GM23338 (cell line): ENCODE measurements around the gene MICAL1. TPM values are rescaled to one million over a fixed set of nuclear protein-coding genes. Genes with fewer than 3 reads are reported as not detected.
"Not testable (repeated sequence)": the region's sequence is repeated elsewhere in the genome, so short reads cannot be mapped to it uniquely, and the experiment has no call there.

Source experiments
- ATAC-seq: fragments of 200-7000 bp; cut with Tn5 transposase; 3 replicates; pipeline ENCODE4 v1.9.1; 2020
- DNase-seq: peaks from one replicate; pipeline ENCODE4 v3.0.0-alpha.2; 2015; ENCODE audit warnings: low spot score
- H2AFZ ChIP-seq: fragments of 200-600 bp; sonication (generic); 2 replicates; pipeline ENCODE4 v1.8.0; 2016; ENCODE audit warnings: antibody characterized with exemption, mild to moderate bottlenecking, moderate library complexity
- H3F3A ChIP-seq: fragments of 200-600 bp; sonication (generic); replicated peaks from 2 replicates; pipeline ENCODE4 v1.8.0; 2017; ENCODE audit warnings: antibody characterized with exemption, mixed run types, low read depth
- H3K27ac ChIP-seq: fragments of 200-600 bp; sonication (generic); 2 replicates; pipeline ENCODE4 v1.6.1; 2016; ENCODE audit warnings: low read depth
- H3K27me3 ChIP-seq: fragments of 200-600 bp; sonication (generic); 2 replicates; pipeline ENCODE4 v1.8.0; 2016; ENCODE audit warnings: mild to moderate bottlenecking, mixed run types, moderate library complexity; ENCODE audit not compliant: insufficient read depth
- H3K36me3 ChIP-seq: fragments of 200-600 bp; sonication (generic); 2 replicates; pipeline ENCODE4 v1.8.0; 2016; ENCODE audit warnings: mild to moderate bottlenecking; ENCODE audit not compliant: insufficient read depth
- H3K4me1 ChIP-seq: fragments of 200-600 bp; sonication (generic); 2 replicates; pipeline ENCODE4 v1.8.0; 2016; ENCODE audit warnings: mild to moderate bottlenecking, moderate library complexity; ENCODE audit not compliant: insufficient read depth
- H3K4me2 ChIP-seq: fragments of 200-600 bp; sonication (generic); 2 replicates; pipeline ENCODE4 v1.7.1; 2017; ENCODE audit warnings: mixed run types
- H3K4me3 ChIP-seq: fragments of 200-600 bp; sonication (generic); 2 replicates; pipeline ENCODE4 v1.6.1; 2016; ENCODE audit warnings: mixed run types
- H3K79me2 ChIP-seq: fragments of 200-600 bp; sonication (generic); replicated peaks from 2 replicates; pipeline ENCODE4 v1.8.0; 2017; ENCODE audit warnings: mild to moderate bottlenecking; ENCODE audit not compliant: insufficient read depth
- H3K9me2 ChIP-seq: fragments of 200-600 bp; sonication (generic); 2 replicates; pipeline ENCODE4 v1.8.0; 2017; ENCODE audit not compliant: insufficient read depth
- H4K20me1 ChIP-seq: fragments of 200-600 bp; sonication (generic); replicated peaks from 2 replicates; pipeline ENCODE4 v1.8.0; 2017; ENCODE audit warnings: mild to moderate bottlenecking; ENCODE audit not compliant: insufficient read depth
- H3K27ac Mint-ChIP-seq: 2 replicates; pipeline ENCODE4 v1.8.0; 2020; ENCODE audit warnings: inconsistent platforms, mild to moderate bottlenecking, moderate library complexity, mixed read lengths
- H3K27me3 Mint-ChIP-seq: 3 replicates; pipeline ENCODE4 v1.8.0; 2022; ENCODE audit warnings: low read depth, mild to moderate bottlenecking, moderate library complexity, mixed read lengths, inconsistent platforms; ENCODE audit not compliant: insufficient read depth, poor library complexity
- H3K36me3 Mint-ChIP-seq: 3 replicates; pipeline ENCODE4 v1.8.0; 2021; ENCODE audit warnings: low read depth, mild to moderate bottlenecking, inconsistent platforms, moderate library complexity, mixed read lengths
- H3K4me1 Mint-ChIP-seq: 3 replicates; pipeline ENCODE4 v1.8.0; 2020; ENCODE audit warnings: mild to moderate bottlenecking, inconsistent platforms, mixed read lengths
- H3K4me3 Mint-ChIP-seq: 3 replicates; pipeline ENCODE4 v1.8.0; 2021; ENCODE audit warnings: moderate library complexity, mild to moderate bottlenecking, inconsistent platforms, mixed read lengths
- H3K9me3 Mint-ChIP-seq: 3 replicates; pipeline ENCODE4 v1.8.0; 2020; ENCODE audit warnings: moderate library complexity, mild to moderate bottlenecking, inconsistent platforms, mixed read lengths
- CREB1 ChIP-seq: fragments of 250-450 bp; sonication (Bioruptor Pico); IDR thresholded peaks from 2 replicates; pipeline ENCODE4 v1.5.0; 2020; ENCODE audit warnings: low read depth, mild to moderate bottlenecking, moderate library complexity
- ETS1 ChIP-seq: IDR thresholded peaks from 2 replicates; pipeline ENCODE4 v1.6.1; 2016; ENCODE audit warnings: antibody characterized with exemption
- EZH2 ChIP-seq: fragments of 200-600 bp; sonication (generic); IDR thresholded peaks from one replicate; pipeline ENCODE4 v1.8.0; 2017; ENCODE audit warnings: antibody characterized with exemption, mild to moderate bottlenecking, low read depth; ENCODE audit not compliant: unreplicated experiment
- EZH2phosphoT487 ChIP-seq: fragments of 200-600 bp; sonication (generic); IDR thresholded peaks from one replicate; pipeline ENCODE4 v1.8.1; 2018; ENCODE audit warnings: antibody characterized with exemption; ENCODE audit not compliant: unreplicated experiment
- JUNB ChIP-seq: IDR thresholded peaks from one replicate; pipeline ENCODE4 v1.6.1; 2016; ENCODE audit warnings: antibody characterized with exemption; ENCODE audit not compliant: unreplicated experiment
- POLR2AphosphoS5 ChIP-seq: IDR thresholded peaks from 2 replicates; pipeline ENCODE4 v1.6.1; 2016; ENCODE audit warnings: antibody characterized with exemption, low read depth
- REST ChIP-seq: IDR thresholded peaks from one replicate; pipeline ENCODE4 v1.6.1; 2018; ENCODE audit warnings: antibody characterized with exemption; ENCODE audit not compliant: unreplicated experiment
- STAT1 ChIP-seq: IDR thresholded peaks from one replicate; pipeline ENCODE4 v1.6.1; 2016; ENCODE audit warnings: antibody characterized with exemption; ENCODE audit not compliant: unreplicated experiment
- ZNF114 ChIP-seq: fragments of 250-450 bp; sonication (Bioruptor Pico); IDR thresholded peaks from 2 replicates; pipeline ENCODE4 v1.5.0; 2020; ENCODE audit warnings: mild to moderate bottlenecking, moderate library complexity
- ZNF331 ChIP-seq: fragments of 250-450 bp; sonication (Bioruptor Pico); IDR thresholded peaks from 2 replicates; pipeline ENCODE4 v1.5.0; 2020; ENCODE audit warnings: low read depth, mild to moderate bottlenecking, moderate library complexity
- polyA plus RNA-seq: library from polyadenylated mRNA; unstranded; fragments of >200 nt; fragmentation: Nextera tagmentation; extraction: Ambion mirVana; gene quantifications from 2 replicates; pipeline ENCODE4 v1.2.1, GENCODE V29; 2016
- total RNA-seq: library from RNA; depleted of rRNA; stranded (reverse); fragments of >200 nt; shearing (Covaris generic); gene quantifications from 2 replicates; pipeline ENCODE4 v1.2.3, GENCODE V29; 2014
- TF ChIP-seq, protein P1 (sequence below): fragments of 250-450 bp; sonication (Bioruptor Pico); IDR thresholded peaks from 2 replicates; pipeline ENCODE4 v1.5.0; 2020; ENCODE audit warnings: mild to moderate bottlenecking, moderate library complexity

Gene MICAL1
- total and polyA plus RNA-seq, 2 experiments from 2014 or later: 27.8 to 77.8 TPM

GRCh38 chr6:109461205-109461604 lies 5.6 kb upstream of the MICAL1 start:
- not testable (repeated sequence) for H3K27me3 ChIP-seq, H3K79me2 ChIP-seq, H3K9me3 Mint-ChIP-seq, H3K27ac Mint-ChIP-seq, H3K9me2 ChIP-seq, H2AFZ ChIP-seq, H3K4me3 ChIP-seq, H3K4me2 ChIP-seq, H3F3A ChIP-seq, ATAC-seq, DNase-seq, H3K27ac ChIP-seq, H3K4me3 Mint-ChIP-seq
- Histone ChIP-seq H4K20me1 (peaks cover 15% of the 10 kb centered on the region), H3K4me1 (peaks cover 21% of the 10 kb centered on the region), H3K36me3 (peaks cover 40% of the 10 kb centered on the region)
- peaks cover 13% of the 10 kb centered on the region for H3K27me3 Mint-ChIP-seq
- H3K36me3 Mint-ChIP-seq: peaks cover 54% of the 10 kb centered on the region
- H3K4me1 Mint-ChIP-seq: peaks cover 29% of the 10 kb centered on the region

DNA sequence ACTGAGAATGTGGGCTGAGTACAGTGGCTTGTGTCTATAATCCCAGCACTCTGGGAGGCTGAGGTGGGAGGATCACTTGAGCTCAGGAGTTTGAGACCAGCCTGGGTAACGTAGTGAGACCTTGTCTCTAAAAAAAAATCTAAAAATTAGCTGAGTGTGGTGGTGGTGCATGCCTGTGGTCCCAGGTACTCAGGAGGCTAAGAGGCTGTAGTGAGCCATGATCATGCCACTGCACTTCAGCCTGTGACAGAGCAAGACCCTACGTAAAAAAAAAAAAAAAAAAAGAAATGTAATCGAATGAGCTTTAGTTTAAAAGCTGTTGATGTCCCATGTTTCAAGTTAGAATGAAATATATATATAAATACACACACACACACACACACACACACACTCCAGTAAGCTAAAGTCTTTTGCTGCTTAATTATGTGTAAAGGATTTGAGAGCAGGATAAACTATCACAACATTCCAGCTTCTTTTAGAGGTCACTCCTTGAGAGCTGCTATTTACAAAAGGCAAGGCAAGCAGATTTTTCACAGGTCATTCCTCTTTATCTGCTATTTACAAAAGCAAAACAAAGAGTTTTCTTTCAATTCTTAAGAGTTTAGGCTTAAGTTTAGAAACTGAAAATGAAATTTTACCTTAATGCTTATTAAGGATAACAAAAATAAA lies 4.7 kb upstream of the MICAL1 start:
- H3F3A ChIP-seq: peaks cover 8% of the 10 kb centered on the region; the same call in 1 of the 2 replicates
- peaks cover 13% of the 10 kb centered on the region for H3K27me3 Mint-ChIP-seq
- ATAC-seq (no peak), DNase-seq (no peak)
- H3K4me3 Mint-ChIP-seq: no peak overlapping the region
- H3K4me1 Mint-ChIP-seq: peaks cover 29% of the 10 kb centered on the region
- H3K9me2 ChIP-seq: no peaks in the 10 kb centered on the region
- H3K27ac ChIP-seq: no peak overlapping the region
- H3K27ac Mint-ChIP-seq: no peak overlapping the region
- peaks cover 11% of the 10 kb centered on the region; the same call in 1 of the 2 replicates for H4K20me1 ChIP-seq
- peaks cover 6% of the 10 kb centered on the region; the same call in 1 of the 2 replicates for H3K79me2 ChIP-seq
- H3K4me3 ChIP-seq: no peak overlapping the region
- no peaks in the 10 kb centered on the region; the same call in 2 of the 3 replicates for H3K9me3 Mint-ChIP-seq
- no peaks in the 10 kb centered on the region for H3K27me3 ChIP-seq
- peaks cover 45% of the 10 kb centered on the region for H3K36me3 Mint-ChIP-seq
- peaks cover 31% of the 10 kb centered on the region for H3K36me3 ChIP-seq
- H3K4me1 ChIP-seq: peaks cover 21% of the 10 kb centered on the region
- no peak overlapping the region for H2AFZ ChIP-seq
- H3K4me2 ChIP-seq: no peak overlapping the region
- TF ChIP-seq JUNB (no peak), STAT1 (no peak), CREB1 (CRISPR knock-in tag) (no peak), POLR2AphosphoS5 (no peak), ETS1 (no peak), REST (no peak), EZH2phosphoT487 (no peak), ZNF114 (no peak), EZH2 (no peak), ZNF331 (CRISPR knock-in tag) (no peak)
- TF ChIP-seq, protein P1, sequence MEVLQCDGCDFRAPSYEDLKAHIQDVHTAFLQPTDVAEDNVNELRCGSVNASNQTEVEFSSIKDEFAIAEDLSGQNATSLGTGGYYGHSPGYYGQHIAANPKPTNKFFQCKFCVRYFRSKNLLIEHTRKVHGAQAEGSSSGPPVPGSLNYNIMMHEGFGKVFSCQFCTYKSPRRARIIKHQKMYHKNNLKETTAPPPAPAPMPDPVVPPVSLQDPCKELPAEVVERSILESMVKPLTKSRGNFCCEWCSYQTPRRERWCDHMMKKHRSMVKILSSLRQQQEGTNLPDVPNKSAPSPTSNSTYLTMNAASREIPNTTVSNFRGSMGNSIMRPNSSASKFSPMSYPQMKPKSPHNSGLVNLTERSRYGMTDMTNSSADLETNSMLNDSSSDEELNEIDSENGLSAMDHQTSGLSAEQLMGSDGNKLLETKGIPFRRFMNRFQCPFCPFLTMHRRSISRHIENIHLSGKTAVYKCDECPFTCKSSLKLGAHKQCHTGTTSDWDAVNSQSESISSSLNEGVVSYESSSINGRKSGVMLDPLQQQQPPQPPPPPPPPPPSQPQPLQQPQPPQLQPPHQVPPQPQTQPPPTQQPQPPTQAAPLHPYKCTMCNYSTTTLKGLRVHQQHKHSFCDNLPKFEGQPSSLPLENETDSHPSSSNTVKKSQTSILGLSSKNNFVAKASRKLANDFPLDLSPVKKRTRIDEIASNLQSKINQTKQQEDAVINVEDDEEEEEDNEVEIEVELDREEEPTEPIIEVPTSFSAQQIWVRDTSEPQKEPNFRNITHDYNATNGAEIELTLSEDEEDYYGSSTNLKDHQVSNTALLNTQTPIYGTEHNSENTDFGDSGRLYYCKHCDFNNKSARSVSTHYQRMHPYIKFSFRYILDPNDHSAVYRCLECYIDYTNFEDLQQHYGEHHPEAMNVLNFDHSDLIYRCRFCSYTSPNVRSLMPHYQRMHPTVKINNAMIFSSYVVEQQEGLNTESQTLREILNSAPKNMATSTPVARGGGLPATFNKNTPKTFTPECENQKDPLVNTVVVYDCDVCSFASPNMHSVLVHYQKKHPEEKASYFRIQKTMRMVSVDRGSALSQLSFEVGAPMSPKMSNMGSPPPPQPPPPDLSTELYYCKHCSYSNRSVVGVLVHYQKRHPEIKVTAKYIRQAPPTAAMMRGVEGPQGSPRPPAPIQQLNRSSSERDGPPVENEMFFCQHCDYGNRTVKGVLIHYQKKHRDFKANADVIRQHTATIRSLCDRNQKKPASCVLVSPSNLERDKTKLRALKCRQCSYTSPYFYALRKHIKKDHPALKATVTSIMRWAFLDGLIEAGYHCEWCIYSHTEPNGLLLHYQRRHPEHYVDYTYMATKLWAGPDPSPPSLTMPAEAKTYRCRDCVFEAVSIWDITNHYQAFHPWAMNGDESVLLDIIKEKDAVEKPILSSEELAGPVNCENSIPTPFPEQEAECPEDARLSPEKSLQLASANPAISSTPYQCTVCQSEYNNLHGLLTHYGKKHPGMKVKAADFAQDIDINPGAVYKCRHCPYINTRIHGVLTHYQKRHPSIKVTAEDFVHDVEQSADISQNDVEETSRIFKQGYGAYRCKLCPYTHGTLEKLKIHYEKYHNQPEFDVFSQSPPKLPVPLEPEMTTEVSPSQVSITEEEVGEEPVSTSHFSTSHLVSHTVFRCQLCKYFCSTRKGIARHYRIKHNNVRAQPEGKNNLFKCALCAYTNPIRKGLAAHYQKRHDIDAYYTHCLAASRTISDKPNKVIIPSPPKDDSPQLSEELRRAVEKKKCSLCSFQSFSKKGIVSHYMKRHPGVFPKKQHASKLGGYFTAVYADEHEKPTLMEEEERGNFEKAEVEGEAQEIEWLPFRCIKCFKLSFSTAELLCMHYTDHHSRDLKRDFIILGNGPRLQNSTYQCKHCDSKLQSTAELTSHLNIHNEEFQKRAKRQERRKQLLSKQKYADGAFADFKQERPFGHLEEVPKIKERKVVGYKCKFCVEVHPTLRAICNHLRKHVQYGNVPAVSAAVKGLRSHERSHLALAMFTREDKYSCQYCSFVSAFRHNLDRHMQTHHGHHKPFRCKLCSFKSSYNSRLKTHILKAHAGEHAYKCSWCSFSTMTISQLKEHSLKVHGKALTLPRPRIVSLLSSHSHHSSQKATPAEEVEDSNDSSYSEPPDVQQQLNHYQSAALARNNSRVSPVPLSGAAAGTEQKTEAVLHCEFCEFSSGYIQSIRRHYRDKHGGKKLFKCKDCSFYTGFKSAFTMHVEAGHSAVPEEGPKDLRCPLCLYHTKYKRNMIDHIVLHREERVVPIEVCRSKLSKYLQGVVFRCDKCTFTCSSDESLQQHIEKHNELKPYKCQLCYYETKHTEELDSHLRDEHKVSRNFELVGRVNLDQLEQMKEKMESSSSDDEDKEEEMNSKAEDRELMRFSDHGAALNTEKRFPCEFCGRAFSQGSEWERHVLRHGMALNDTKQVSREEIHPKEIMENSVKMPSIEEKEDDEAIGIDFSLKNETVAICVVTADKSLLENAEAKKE: no peak
